Neuronal stem cell (in vitro differentiated cells): ENCODE data around the gene INAFM2.

Experiments used
- DNase-seq: peaks from one replicate; pipeline ENCODE4 v3.0.0-alpha.2; 2013; ENCODE audit warnings: low spot score
- H2AFZ ChIP-seq: one replicate; pipeline ENCODE4 v1.6.1; 2013; ENCODE audit warnings: mild to moderate bottlenecking, low read length, inconsistent platforms
- H2AK5ac ChIP-seq: 2 replicates; pipeline ENCODE4 v1.6.1; 2013; ENCODE audit warnings: low read depth, mild to moderate bottlenecking, inconsistent platforms, low read length, moderate library complexity, mixed read lengths
- H2BK120ac ChIP-seq: 2 replicates; pipeline ENCODE4 v1.6.1; 2013; ENCODE audit warnings: low read depth, mild to moderate bottlenecking, inconsistent platforms, low read length, moderate library complexity, mixed read lengths
- H2BK12ac ChIP-seq: one replicate; pipeline ENCODE4 v1.6.1; 2013; ENCODE audit warnings: low read length, inconsistent platforms
- H2BK15ac ChIP-seq: 2 replicates; pipeline ENCODE4 v1.6.1; 2013; ENCODE audit warnings: mild to moderate bottlenecking, low read length, inconsistent platforms, mixed read lengths
- H2BK5ac ChIP-seq: one replicate; pipeline ENCODE4 v1.6.1; 2013; ENCODE audit warnings: inconsistent platforms, mild to moderate bottlenecking, low read length, moderate library complexity
- H3K14ac ChIP-seq: one replicate; pipeline ENCODE4 v1.6.1; 2013; ENCODE audit warnings: low read length, inconsistent platforms
- H3K18ac ChIP-seq: 2 replicates; pipeline ENCODE4 v1.6.1; 2013; ENCODE audit warnings: low read length, inconsistent platforms
- H3K23ac ChIP-seq: 2 replicates; pipeline ENCODE4 v1.6.1; 2013; ENCODE audit warnings: low read depth, mild to moderate bottlenecking, mixed read lengths, low read length, inconsistent platforms; ENCODE audit not compliant: poor library complexity
- H3K27ac ChIP-seq: replicated peaks from 3 replicates; pipeline ENCODE4 v1.5.1; 2013; ENCODE audit warnings: low read length, inconsistent platforms
- H3K27me3 ChIP-seq, 3 experiments: 2 replicates each; pipeline ENCODE4 v1.6.1; 2013; ENCODE audit warnings: low read length in 3 of 3, mild to moderate bottlenecking in 2 of 3, inconsistent platforms in 1 of 3, low read depth in 1 of 3, mixed read lengths in 1 of 3, moderate library complexity in 1 of 3; ENCODE audit not compliant: control insufficient read depth in 3 of 3, insufficient read depth in 3 of 3
- H3K36me3 ChIP-seq, 2 donors: replicated peaks in 1 of 2; 2 replicates each; pipeline ENCODE4 v1.6.1; 2013; ENCODE audit warnings: low read length in 2 of 2; ENCODE audit not compliant: control insufficient read depth in 2 of 2, insufficient read depth in 2 of 2
- H3K4ac ChIP-seq: 2 replicates; pipeline ENCODE4 v1.6.1; 2013; ENCODE audit warnings: inconsistent platforms, mild to moderate bottlenecking, low read length, moderate library complexity
- H3K4me1 ChIP-seq, 2 donors: 1 replicate in 1 of 2; 2 replicates in 1 of 2; pipeline ENCODE4 v1.6.1; 2013; ENCODE audit warnings: low read length in 2 of 2, low read depth in 1 of 2; ENCODE audit not compliant: control insufficient read depth in 2 of 2, insufficient read depth in 1 of 2
- H3K4me2 ChIP-seq: one replicate; pipeline ENCODE4 v1.6.1; 2013; ENCODE audit warnings: mild to moderate bottlenecking, low read length, inconsistent platforms; ENCODE audit not compliant: insufficient read depth, poor library complexity, severe bottlenecking
- H3K4me3 ChIP-seq, 2 donors: 2 replicates each; pipeline ENCODE4 v1.5.1; 2013; ENCODE audit warnings: low read length in 2 of 2, mild to moderate bottlenecking in 2 of 2, inconsistent platforms in 1 of 2, moderate library complexity in 1 of 2
- H3K79me1 ChIP-seq: one replicate; pipeline ENCODE4 v1.6.1; 2013; ENCODE audit warnings: low read depth, mild to moderate bottlenecking, inconsistent platforms, low read length, moderate library complexity
- H3K9ac ChIP-seq: one replicate; pipeline ENCODE4 v1.6.1; 2013; ENCODE audit warnings: mild to moderate bottlenecking, low read depth, low read length, inconsistent platforms; ENCODE audit not compliant: poor library complexity
- H3K9me3 ChIP-seq, 2 donors: replicated peaks in 1 of 2; 2 replicates each; pipeline versions ENCODE3 to v1.6.1; 2013; ENCODE audit warnings: low read length in 2 of 2, mild to moderate bottlenecking in 2 of 2, inconsistent platforms in 1 of 2, low read depth in 1 of 2, mixed read lengths in 1 of 2, moderate library complexity in 1 of 2; ENCODE audit not compliant: control insufficient read depth in 2 of 2, insufficient read depth in 1 of 2
- H4K8ac ChIP-seq: one replicate; pipeline ENCODE4 v1.6.1; 2013; ENCODE audit warnings: low read depth, mild to moderate bottlenecking, inconsistent platforms, low read length, moderate library complexity
- H4K91ac ChIP-seq: one replicate; pipeline ENCODE4 v1.6.1; 2013; ENCODE audit warnings: low read length, low read depth, mild to moderate bottlenecking, inconsistent platforms; ENCODE audit not compliant: poor library complexity
- WGBS, 2 donors: extraction: QIAGEN DNeasy Blood & Tissue Kit; methylation state at CpG; one replicate each; pipeline ENCODE4 v1.1.7; 2013; ENCODE audit warnings: missing lambda C conversion rate in 2 of 2, mixed read lengths in 1 of 2; ENCODE audit not compliant: insufficient read length in 2 of 2, insufficient replicate concordance in 1 of 2; ENCODE audit errors: extremely low coverage in 2 of 2; 5-methylcytosine and 5-hydroxymethylcytosine counted together

INAFM2 gene

DNA sequence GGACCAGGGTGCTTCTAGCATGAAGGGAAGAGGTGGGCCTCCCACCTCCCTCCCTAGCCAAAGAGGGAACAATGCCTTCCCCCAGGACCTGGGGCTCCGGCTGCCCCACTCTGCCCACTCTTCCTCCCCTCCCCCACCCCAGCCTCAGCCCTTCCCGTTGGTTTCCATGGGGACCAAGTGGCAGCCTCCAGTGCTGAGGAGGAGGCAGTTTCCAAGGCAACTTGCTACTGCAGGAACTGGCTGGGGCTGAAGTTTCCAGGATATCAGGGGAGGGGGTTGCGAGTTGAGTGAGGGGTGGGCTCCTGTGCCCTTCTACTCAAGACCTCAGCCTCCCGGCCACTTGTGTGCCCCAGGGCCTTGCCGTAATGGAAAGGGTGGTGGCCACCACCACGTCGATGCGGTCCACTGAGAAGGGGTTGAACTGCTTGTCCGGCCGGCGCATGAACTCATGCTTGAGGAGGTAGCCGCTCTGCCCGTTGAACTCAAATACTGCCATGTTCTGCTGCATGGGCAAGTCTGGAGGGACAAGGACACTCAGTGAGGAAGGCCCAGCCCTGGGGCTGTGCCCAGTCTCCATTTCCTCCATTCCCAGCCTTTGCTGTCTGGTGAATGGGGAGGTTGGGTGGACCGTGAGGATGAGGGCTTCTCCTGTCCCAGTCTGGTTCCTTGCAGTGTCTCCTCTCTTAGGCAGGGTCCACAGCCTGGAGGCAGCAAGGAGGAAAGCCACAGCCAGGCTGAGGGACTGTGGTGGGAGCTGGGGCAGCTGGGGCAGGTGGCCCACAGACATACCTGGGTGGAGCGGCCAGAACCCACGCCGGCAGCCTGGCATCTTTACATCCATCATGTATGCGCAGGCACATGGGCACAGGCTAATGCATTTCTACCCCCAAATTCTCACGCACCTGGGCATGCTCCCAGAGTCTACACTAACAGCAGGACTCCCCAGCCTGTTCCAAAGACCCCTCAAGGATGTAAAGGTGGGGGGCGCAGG is 29.3 kb upstream of the INAFM2 start:
- Histone ChIP-seq H2AK5ac (peak overlapping the region; percentile 47), H4K8ac (no peak overlapping the region), H3K79me1 (no peaks in the 10 kb centered on the region), H3K4me3 (no peak overlapping the region), H3K4me1 (peaks cover 19 to 38% of the 10 kb centered on the region in 2 donors), H3K14ac (no peak overlapping the region), H2AFZ (peak overlapping the region; percentile 67), H3K9me3 (peaks cover 1 to 7% of the 10 kb centered on the region in 2 donors), H3K18ac (peak overlapping the region; percentile 74), H3K36me3 (no peaks in the 10 kb centered on the region), H4K91ac (peak overlapping the region; percentile 42), H2BK120ac (peak overlapping the region; percentile 81), H2BK5ac (peak overlapping the region; percentile 29), H3K27me3 (peaks cover 0 to 23% (median 0%) of the 10 kb centered on the region in 3 experiments), H3K27ac (no peak overlapping the region), H3K4ac (no peak overlapping the region), H3K4me2 (no peak overlapping the region), H3K9ac (no peak overlapping the region), H3K23ac (peak overlapping the region; percentile 13), H2BK12ac (peak overlapping the region; percentile 68), H2BK15ac (peak overlapping the region; percentile 15)
- no CpG with 5 or more reads among the region's 20 CpGs for WGBS, 2 donors
- no peak for DNase-seq

DNA sequence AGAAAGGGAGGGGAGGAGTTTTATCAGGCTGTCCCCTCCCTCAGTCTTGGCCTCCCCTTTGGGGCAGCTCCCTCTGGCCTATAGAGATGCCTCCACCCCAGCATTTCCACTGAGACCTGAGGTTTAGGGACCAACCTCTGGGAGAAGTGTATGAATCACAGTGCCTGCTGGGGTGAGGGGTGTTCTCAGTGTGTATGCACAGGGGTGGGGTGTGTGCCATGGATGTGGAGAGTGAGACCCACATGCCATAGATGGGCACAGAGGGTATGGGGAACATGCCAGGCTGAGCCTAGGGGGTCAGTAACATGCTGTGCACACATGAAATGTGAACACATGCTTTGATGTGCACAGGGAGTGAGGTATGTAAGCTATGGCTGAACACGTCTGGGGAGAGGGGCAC is 28.2 kb upstream of the INAFM2 start:
- no peak overlapping the region for H2BK12ac ChIP-seq
- H2AK5ac ChIP-seq = peak overlapping the region; percentile 47
- DNase-seq = no peak
- H3K4me3 ChIP-seq = no peak overlapping the region
- H3K79me1 ChIP-seq = no peaks in the 10 kb centered on the region
- no peaks in the 10 kb centered on the region for H3K36me3 ChIP-seq
- H3K23ac ChIP-seq = peak overlapping the region; percentile 0
- H4K8ac ChIP-seq = no peak overlapping the region
- WGBS, 2 donors = no CpG with 5 or more reads among the region's 1 CpG
- H2AFZ ChIP-seq = no peak overlapping the region
- H3K4me1 ChIP-seq = peaks cover 19 to 38% of the 10 kb centered on the region in 2 donors
- peaks cover 1 to 14% of the 10 kb centered on the region in 2 donors for H3K9me3 ChIP-seq
- peaks cover 0 to 19% (median 0%) of the 10 kb centered on the region in 3 experiments for H3K27me3 ChIP-seq
- no peak overlapping the region for H3K27ac ChIP-seq
- no peak overlapping the region for H3K14ac ChIP-seq
- H2BK15ac ChIP-seq = peak overlapping the region; percentile 63
- H3K4me2 ChIP-seq = no peak overlapping the region
- no peak overlapping the region for H2BK5ac ChIP-seq
- H4K91ac ChIP-seq = no peak overlapping the region
- peak overlapping the region; percentile 46 for H3K18ac ChIP-seq
- no peak overlapping the region for H3K9ac ChIP-seq
- peak overlapping the region; percentile 38 for H2BK120ac ChIP-seq
- no peak overlapping the region for H3K4ac ChIP-seq

DNA sequence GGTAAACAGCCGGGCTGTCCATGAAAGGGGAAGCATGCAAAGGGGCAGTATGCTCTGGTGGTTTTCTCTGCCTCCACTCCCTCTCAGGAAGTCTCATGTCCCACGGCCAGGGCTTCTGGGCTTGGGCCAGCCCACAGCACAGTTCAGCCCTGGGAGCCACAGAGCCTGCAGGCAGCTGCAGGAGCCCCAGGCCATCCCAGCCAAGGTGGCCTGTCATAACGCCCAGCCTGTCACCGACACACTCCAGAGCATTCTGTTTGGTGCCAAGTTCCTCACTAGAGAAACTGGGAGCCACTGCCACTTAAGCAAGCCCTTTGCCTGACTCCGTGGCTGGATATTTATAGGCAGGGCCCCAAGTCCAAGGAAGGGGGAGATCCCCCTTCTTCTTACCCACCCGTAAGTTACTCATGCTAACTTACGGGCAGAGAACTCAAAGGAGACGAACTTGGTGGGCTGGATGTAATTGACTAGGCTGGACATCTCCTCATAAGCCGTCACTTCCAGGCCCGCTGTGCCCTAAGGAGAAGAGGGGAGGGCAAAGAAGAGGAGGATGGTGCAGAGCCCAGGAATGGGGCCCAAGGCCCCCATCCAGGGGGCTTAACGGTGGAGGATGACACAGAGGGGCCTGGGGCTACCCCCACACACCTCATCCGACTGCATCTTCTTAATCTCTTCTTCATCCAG is 27.5 kb upstream of the INAFM2 start:
- Histone ChIP-seq H4K91ac (no peak overlapping the region), H3K4me3 (no peak overlapping the region), H3K4ac (no peak overlapping the region), H3K9ac (no peak overlapping the region), H2AK5ac (peak overlapping the region; percentile 32), H3K18ac (peak overlapping the region; percentile 52), H3K27me3 (peaks cover 0 to 14% (median 0%) of the 10 kb centered on the region in 3 experiments), H4K8ac (no peak overlapping the region), H2BK12ac (no peak overlapping the region), H3K9me3 (peaks cover 1 to 16% of the 10 kb centered on the region in 2 donors), H3K36me3 (no peaks in the 10 kb centered on the region), H2BK120ac (peak overlapping the region; percentile 38), H2AFZ (no peak overlapping the region), H3K23ac (peak overlapping the region; percentile 47), H2BK5ac (no peak overlapping the region), H3K14ac (no peak overlapping the region), H2BK15ac (peak overlapping the region; percentile 63), H3K79me1 (no peaks in the 10 kb centered on the region), H3K4me2 (no peak overlapping the region), H3K4me1 (peaks cover 15 to 33% of the 10 kb centered on the region in 2 donors), H3K27ac (no peak overlapping the region)
- no peak for DNase-seq
- no CpG with 5 or more reads among the region's 12 CpGs for WGBS, 2 donors
